Endothelial cell of umbilical vein (primary cell): ENCODE measurements around the gene EPO. TPM values are rescaled to one million over a fixed set of nuclear protein-coding genes. Genes with fewer than 3 reads are reported as not detected.
A peak's percentile ranks its signal among the peaks of the same experiment; 100 is the strongest.

Experiments
- BruUV-seq: library from RNA; stranded (reverse); fragments of 400-500 nt; replicated peaks from 2 replicates; lab custom pipeline; 2021; lab: Mats Ljungman, UMichigan
- CTCF ChIA-PET: fragments of 300-600, 350-600 bp; sonication (Branson Sonifier 250); formaldehyde crosslinking; loops from one replicate; lab custom pipeline; 2021; ENCODE audit warnings: antibody characterized with exemption, inconsistent platforms; lab: Charles Lee
- POLR2A ChIA-PET: fragments of 300-600, 350-600 bp; sonication (Branson Sonifier 250); formaldehyde crosslinking; loops from one replicate; lab custom pipeline; 2021; ENCODE audit warnings: antibody characterized with exemption, inconsistent platforms; lab: Charles Lee
- DNase-seq: peaks from one replicate; pipeline ENCODE4 v3.0.0-alpha.2; 2011; ENCODE audit warnings: low read depth, low spot score
- FAIRE-seq: peaks from 2 replicates; lab custom pipeline; 2011; peaks lifted over from hg19 to GRCh38; lab: Jason Lieb, UNC
- H2AFZ ChIP-seq: 2 replicates; pipeline ENCODE4 v1.6.0; 2012; ENCODE audit warnings: low read depth, low read length, control low read depth, inconsistent platforms
- H3K27ac ChIP-seq: 2 replicates; pipeline ENCODE4 v1.5.1; 2011; ENCODE audit warnings: low read depth, mild to moderate bottlenecking, control low read depth, low read length, moderate library complexity; ENCODE audit not compliant: insufficient read depth
- H3K27me3 ChIP-seq, 2 experiments: 2 replicates each; pipeline versions ENCODE4 v1.6.0 to v1.6.1; 2011; ENCODE audit warnings: low read length in 2 of 2, mixed read lengths in 1 of 2; ENCODE audit not compliant: control insufficient read depth in 2 of 2, insufficient read depth in 2 of 2
- H3K36me3 ChIP-seq, 2 experiments: 2 replicates in 1 of 2; 3 replicates in 1 of 2; pipeline ENCODE4 v1.5.1; 2011; ENCODE audit warnings: low read length in 2 of 2, mild to moderate bottlenecking in 1 of 2, moderate library complexity in 1 of 2; ENCODE audit not compliant: control insufficient read depth in 2 of 2, insufficient read depth in 2 of 2; ENCODE audit errors: extremely low read depth in 1 of 2
- H3K4me1 ChIP-seq: 3 replicates; pipeline ENCODE4 v1.5.1; 2011; ENCODE audit warnings: mild to moderate bottlenecking, low read length; ENCODE audit not compliant: control insufficient read depth, insufficient read depth; ENCODE audit errors: extremely low read depth
- H3K4me2 ChIP-seq: 2 replicates; pipeline ENCODE4 v1.6.1; 2011; ENCODE audit warnings: low read length, control low read depth, mixed read lengths; ENCODE audit not compliant: insufficient read depth
- H3K4me3 ChIP-seq, 3 experiments: fragments of 200-600 bp in 1 of 3; sonication (generic), shearing (Covaris generic) in 1 of 3; replicated peaks in 1 of 3; 2 replicates each; pipeline ENCODE4 v1.5.1; 2011 to 2016; ENCODE audit warnings: control low read depth in 3 of 3, low read length in 3 of 3, mild to moderate bottlenecking in 2 of 3, inconsistent platforms in 1 of 3, low read depth in 1 of 3, moderate library complexity in 1 of 3; ENCODE audit not compliant: insufficient read depth in 1 of 3
- H3K79me2 ChIP-seq: 2 replicates; pipeline ENCODE4 v1.6.0; 2012; ENCODE audit warnings: low read length, inconsistent platforms; ENCODE audit not compliant: control insufficient read depth, insufficient read depth
- H3K9ac ChIP-seq: replicated peaks from 2 replicates; pipeline ENCODE3; 2011; ENCODE audit warnings: low read length, control low read depth; ENCODE audit not compliant: insufficient read depth; ENCODE audit errors: extremely low read depth
- H3K9me1 ChIP-seq: replicated peaks from 3 replicates; pipeline ENCODE4 v1.6.0; 2011; ENCODE audit warnings: mild to moderate bottlenecking, low read length; ENCODE audit not compliant: control insufficient read depth, insufficient read depth; ENCODE audit errors: extremely low read depth
- H3K9me3 ChIP-seq: replicated peaks from 2 replicates; pipeline ENCODE4 v1.5.1; 2012; ENCODE audit warnings: low read length, inconsistent platforms; ENCODE audit not compliant: control insufficient read depth, insufficient read depth
- H4K20me1 ChIP-seq: replicated peaks from 2 replicates; pipeline ENCODE3; 2011; ENCODE audit warnings: mild to moderate bottlenecking, low read length; ENCODE audit not compliant: control insufficient read depth, insufficient read depth; ENCODE audit errors: extremely low read depth
- CTCF ChIP-seq, 2 donors: IDR thresholded peaks; 1 replicate in 1 of 2; 2 replicates in 1 of 2; pipeline ENCODE4 v1.5.1; 2011; ENCODE audit warnings: low read length in 2 of 2, mild to moderate bottlenecking in 2 of 2, moderate library complexity in 2 of 2, control low read depth in 1 of 2, inconsistent platforms in 1 of 2, low read depth in 1 of 2; ENCODE audit not compliant: insufficient read depth in 1 of 2; ENCODE audit errors: extremely low read depth in 1 of 2
- EZH2 ChIP-seq: IDR thresholded peaks from 2 replicates; pipeline ENCODE4 v1.6.1; 2012; ENCODE audit warnings: borderline replicate concordance, low read depth, mild to moderate bottlenecking, moderate library complexity, low read length, inconsistent platforms; ENCODE audit not compliant: severe bottlenecking
- FOS ChIP-seq: IDR thresholded peaks from 2 replicates; pipeline ENCODE4 v1.6.1; 2011; ENCODE audit warnings: mild to moderate bottlenecking, low read length, moderate library complexity, borderline replicate concordance; ENCODE audit not compliant: insufficient read depth
- GATA2 ChIP-seq: IDR thresholded peaks from 2 replicates; pipeline ENCODE4 v1.7.0; 2011; ENCODE audit warnings: low read depth, mild to moderate bottlenecking, moderate library complexity, mixed read lengths, low read length; ENCODE audit not compliant: insufficient read length, insufficient read depth
- JUN ChIP-seq: IDR thresholded peaks from 2 replicates; pipeline ENCODE4 v1.6.1; 2011; ENCODE audit warnings: borderline replicate concordance, low read depth; ENCODE audit not compliant: insufficient read length, insufficient read depth
- MAX ChIP-seq: IDR thresholded peaks from 2 replicates; pipeline ENCODE4 v1.6.1; 2011; ENCODE audit not compliant: insufficient read depth, insufficient read length
- MYC ChIP-seq: IDR thresholded peaks from one replicate; pipeline ENCODE4 v1.6.1; 2011; ENCODE audit warnings: mild to moderate bottlenecking, low read depth, low read length
- POLR2A ChIP-seq: IDR thresholded peaks from 2 replicates; pipeline ENCODE4 v1.6.1; 2012; ENCODE audit warnings: low read depth, mild to moderate bottlenecking, control low read depth, low read length
- POLR2AphosphoS5 ChIP-seq: IDR thresholded peaks from 2 replicates; pipeline ENCODE4 v1.6.1; 2012; ENCODE audit warnings: low read depth, mild to moderate bottlenecking, control low read depth, low read length, moderate library complexity; ENCODE audit not compliant: insufficient read depth
- dilution Hi-C: fragments of 300-500 bp; cut with MboI; formaldehyde crosslinking; loops from one replicate; pipeline ENCODE4 v1.15.0; 2019; ENCODE audit warnings: low sequenced_read_pairs; ENCODE audit not compliant: extremely low pct_ligation_motif_present
- intact Hi-C: fragments of 100-400 bp; cut with micrococcal nuclease; formaldehyde crosslinking; loops from one replicate; pipeline ENCODE4 v1.10.0; 2022
- polyA plus RNA-seq, 4 experiments: library from polyadenylated mRNA; depleted of rRNA in 3 of 4; stranded (reverse) in 3 of 4; unstranded in 1 of 4; fragments of >200 nt; gene quantifications; 2 replicates each; pipeline versions ENCODE4 v1.2.1 to v1.2.3, GENCODE V29; 2011 to 2012; ENCODE audit warnings: missing spikeins in 1 of 4
- total RNA-seq: library from RNA; stranded (reverse); gene quantifications from 2 replicates; pipeline ENCODE4 v1.2.3, GENCODE V29; 2021

Gene EPO
- total and polyA plus RNA-seq, 2 donors (not counting 3 experiments of a cell fraction or from before 2014, with no cell fraction given): not detected

GRCh38 chr7:100692578-100692961, 27.7 kb upstream of the EPO start:
- Histone ChIP-seq H3K9me3 (no peaks in the 10 kb centered on the region), H3K4me3 (peak overlapping the region in 2 of 3 experiments; percentile 65 to 80), H3K9ac (peak overlapping the region; percentile 78), H2AFZ (no peak overlapping the region), H3K4me2 (peak overlapping the region; percentile 89), H3K27ac (no peak overlapping the region), H4K20me1 (peaks cover 2% of the 10 kb centered on the region), H3K4me1 (peaks cover 16% of the 10 kb centered on the region), H3K9me1 (no peaks in the 10 kb centered on the region), H3K79me2 (peaks cover 47% of the 10 kb centered on the region), H3K36me3 (peaks cover 0 to 19% of the 10 kb centered on the region in 2 experiments), H3K27me3 (no peaks in the 10 kb centered on the region)
- ChIA-PET POLR2A (interaction anchor here (0.6 to 2.6 kb wide), 3 partner anchors 13 to 276 kb away, joined by 4 to 6 read pairs (median 4); partner anchors contain the start of genes FBXO24 and POP7), CTCF (interaction anchor here (1.0 to 7.5 kb wide), 15 partner anchors 10 to 227 kb away, joined by 3 to 76 read pairs (median 8); partner anchors contain the start of genes MOSPD3, POP7 and SLC12A9)
- dilution Hi-C loops: no loop called here
- DNase-seq (no peak), FAIRE-seq (peak; percentile 15)
- TF ChIP-seq MYC (no peak), JUN (no peak), CTCF (IDR thresholded peaks at IDR 0.05; ENCODE audit: extremely low read depth in 1 of 2, insufficient read depth in 1 of 2, low read depth in 1 of 2, low read length in 2 of 2) (no peak), FOS (no peak), EZH2 (no peak), MAX (no peak), GATA2 (no peak), POLR2AphosphoS5 (no peak), POLR2A (no peak)
- intact Hi-C loops: loop anchor here (5.0 kb wide), 3 partner anchors 65 to 225 kb away; partner anchors contain the start of genes FBXO24 and LRCH4
- BruUV-seq: TSS peak; percentile 39
